GM18505 (cell line): Measurements from ENCODE around the gene KIAA1217.

Experiments
- ATAC-seq: cut with Tn5 transposase; IDR thresholded peaks from one replicate; pipeline ENCODE4 v1.9.1; 2021; ENCODE audit not compliant: unreplicated experiment
- POLR2A ChIP-seq: IDR thresholded peaks from 4 replicates; pipeline ENCODE4 v1.6.1; 2011; ENCODE audit warnings: borderline replicate concordance; ENCODE audit not compliant: insufficient read depth, insufficient read length; ENCODE audit errors: extremely low read depth

KIAA1217 gene

DNA sequence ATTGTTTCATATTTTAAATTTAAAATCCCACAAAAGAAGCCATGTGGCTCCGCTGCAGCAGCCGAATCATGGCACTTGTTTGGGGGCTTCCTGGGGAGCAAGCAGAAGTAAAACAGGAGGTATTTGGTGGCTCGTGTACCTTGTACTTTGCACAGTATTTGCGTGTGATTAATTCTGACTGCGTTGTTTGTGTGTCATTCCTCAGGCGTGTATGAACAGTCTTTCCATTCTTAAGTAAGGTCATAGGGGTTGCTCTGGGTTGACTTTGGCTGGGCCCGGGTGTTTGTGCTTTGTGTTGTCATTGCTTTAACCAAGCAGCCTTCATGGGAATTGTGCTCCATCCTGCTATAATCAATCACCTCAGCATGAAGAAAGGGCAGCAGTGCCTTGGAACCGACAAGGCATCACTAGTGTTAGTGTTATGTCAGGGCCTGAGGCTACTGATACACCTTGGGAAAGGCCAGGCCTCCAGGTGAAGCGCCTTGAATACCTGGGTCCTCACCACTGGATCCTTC, 332.4 kb downstream of the KIAA1217 start:
- no peak for TF ChIP-seq POLR2A
- no peak for ATAC-seq

DNA sequence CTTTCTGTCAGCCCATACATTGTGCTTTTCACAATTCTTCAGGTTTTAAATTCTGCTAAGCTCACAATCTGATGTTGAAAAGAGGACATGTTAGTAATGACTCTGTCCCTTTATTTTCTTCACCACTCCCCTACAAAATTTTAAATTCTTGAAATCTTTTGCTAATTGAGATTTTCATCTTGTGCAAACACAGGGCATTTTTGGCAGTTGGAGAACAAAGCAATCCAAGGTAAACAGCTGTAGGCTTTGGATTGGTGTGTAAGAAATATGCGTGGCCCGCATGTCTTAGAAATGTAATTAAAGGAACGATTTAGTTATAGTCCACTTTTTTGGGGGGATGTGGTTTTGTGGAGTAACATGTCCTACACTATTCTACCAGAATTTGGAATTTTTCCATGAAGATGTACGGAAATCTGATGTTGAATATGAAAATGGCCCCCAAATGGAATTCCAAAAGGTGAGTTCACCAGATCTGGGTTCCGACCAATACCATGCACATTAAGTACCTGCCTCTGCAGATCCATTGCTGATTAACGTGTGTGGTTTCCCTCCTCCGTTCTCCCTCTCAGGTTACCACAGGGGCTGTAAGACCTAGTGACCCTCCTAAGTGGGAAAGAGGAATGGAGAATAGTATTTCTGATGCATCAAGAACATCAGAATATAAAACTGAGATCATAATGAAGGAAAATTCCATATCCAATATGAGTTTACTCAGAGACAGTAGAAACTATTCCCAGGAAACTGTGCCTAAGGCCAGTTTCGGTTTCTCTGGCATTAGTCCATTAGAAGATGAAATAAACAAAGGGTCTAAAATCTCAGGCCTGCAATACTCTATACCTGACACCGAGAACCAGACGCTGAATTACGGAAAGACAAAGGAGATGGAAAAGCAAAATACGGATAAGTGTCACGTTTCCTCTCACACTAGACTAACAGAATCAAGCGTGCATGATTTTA, 333.7 kb downstream of the KIAA1217 start:
- TF ChIP-seq POLR2A: no peak
- no peak for ATAC-seq

DNA sequence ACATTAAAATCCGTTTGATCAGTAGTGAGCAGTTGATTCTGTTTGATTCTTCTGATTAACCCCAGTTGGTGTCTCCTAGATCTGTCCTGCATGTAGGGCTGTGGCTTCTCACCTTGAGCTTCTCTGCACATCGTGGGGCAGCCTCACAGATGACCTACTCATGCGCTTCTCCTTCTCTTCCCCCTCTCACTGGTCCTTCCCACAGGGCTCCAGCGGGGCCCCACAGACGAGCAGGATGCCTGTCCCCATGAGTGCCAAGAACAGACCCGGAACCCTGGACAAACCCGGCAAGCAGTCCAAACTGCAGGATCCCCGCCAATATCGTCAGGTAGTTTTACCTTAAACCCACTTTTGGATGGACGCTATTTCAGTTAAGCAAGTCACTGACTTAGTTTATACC, 335.8 kb downstream of the KIAA1217 start:
- no peak for ATAC-seq
- TF ChIP-seq POLR2A: no peak

DNA sequence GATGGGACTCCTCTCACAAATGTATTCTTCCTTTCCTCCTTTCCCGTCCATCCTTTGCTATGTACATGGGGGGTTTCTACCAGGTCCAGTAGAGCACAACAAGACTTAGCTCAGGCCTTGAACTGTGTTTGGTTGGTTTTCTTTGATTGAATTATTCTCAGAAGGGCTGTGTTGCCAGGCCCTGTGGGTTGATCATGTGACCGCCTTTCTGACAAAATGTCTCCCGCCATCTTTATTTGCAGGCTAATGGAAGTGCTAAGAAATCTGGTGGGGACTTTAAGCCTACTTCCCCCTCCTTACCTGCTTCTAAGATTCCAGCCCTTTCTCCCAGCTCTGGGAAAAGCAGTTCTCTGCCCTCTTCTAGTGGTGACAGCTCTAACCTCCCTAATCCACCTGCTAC, 336.6 kb downstream of the KIAA1217 start:
- ATAC-seq: no peak
- TF ChIP-seq POLR2A: no peak

DNA sequence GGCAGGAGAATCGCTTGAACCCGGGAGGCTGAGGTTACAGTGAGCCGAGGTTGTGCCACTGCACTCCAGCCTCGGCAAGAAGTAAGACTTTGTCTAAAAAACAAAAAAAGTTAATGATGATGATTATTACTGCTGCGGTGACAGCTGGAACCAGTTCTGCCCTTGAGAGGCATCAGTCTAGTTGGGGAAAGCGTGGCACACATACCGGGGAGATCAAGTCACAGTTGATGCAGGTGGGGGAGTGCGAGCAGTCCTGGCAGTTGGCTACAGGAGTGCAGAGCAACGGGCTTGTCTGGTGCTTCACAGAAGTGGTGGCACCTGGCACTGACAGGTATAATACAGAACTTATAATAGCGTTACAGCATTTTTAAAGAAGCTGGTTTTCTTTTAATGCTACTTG, 341.7 kb downstream of the KIAA1217 start:
- TF ChIP-seq POLR2A: no peak
- ATAC-seq: no peak

DNA sequence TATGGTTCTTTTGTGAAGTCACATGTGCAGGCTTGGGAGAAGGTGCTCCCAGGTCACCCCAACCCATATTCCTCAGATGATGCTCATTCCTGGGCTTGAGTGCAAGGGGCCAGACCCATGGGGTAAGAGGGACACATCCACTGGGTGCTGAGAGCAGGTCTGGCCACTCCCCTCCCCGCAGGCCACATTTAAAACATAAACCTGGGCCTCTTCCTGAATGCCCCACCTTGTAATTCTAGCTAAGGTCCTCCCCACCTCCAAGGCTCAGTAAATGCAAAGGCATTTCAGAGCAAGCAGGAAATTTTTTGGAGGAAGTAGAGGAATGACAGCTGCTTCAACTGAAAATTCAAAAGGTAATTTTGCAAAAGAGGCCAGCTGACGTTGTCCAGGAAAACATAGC, 342.2 kb downstream of the KIAA1217 start:
- no peak for ATAC-seq

DNA sequence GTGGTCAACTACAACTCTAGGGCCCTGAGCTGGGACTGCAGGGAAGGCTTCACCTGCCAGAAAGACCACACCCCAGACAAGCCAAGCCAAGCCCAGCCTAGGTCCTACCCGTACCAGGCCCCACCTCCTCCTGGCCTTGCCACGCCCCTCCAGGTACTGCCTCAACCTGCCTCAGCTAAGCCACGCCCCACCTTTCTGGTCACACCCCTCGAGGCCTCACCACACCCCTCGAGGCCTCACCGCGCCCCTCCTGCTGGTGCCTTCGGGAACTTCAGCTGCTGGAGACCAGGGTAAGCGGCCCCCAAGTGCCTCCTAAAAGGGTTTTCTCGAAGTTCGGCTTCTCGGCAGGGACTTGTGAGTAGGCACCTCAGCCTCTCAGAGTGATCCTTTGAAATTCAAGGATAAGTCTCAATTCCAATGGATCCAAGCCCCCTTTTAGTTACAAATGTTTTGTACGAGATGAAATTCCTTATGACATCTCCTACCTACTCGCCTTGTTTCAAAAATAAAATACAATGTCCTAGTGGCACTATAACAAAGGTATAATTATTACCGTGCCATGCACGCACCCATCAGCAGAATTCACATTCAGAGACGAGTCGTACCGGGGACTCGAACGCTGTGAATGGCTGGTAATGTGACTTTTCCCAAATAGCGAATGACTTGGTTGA, 343.5 kb downstream of the KIAA1217 start:
- peak; percentile 67 for ATAC-seq
- no peak for TF ChIP-seq POLR2A

More for the DNA sequence above, 342.2 kb downstream of the KIAA1217 start:
- TF ChIP-seq POLR2A: no peak

DNA sequence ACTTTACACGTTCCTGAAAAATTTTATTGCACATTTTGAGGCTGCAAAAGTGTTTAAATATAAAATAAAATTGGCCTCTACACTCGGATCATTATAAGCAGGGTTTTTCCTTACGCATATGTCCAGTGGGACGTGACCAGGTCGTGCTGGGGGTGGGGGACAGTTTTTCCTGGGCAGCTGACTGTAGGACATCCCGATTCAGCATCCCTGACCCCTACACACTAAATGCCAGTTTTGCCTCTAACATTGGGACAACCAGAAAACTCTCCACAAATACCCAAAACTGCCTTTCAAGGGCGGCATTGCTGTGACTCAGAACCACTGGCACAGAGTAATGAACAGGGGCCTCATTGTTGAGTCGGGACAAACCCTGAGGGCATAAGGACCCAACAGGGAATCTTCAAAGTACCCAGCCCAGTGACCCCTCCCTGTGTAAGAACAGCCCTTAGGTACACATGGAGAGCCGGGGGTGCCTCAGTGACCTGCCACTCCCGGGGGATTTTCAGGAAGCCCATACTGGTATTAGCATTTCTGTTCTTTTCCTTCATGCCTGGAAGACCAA, 344.2 kb downstream of the KIAA1217 start:
- no peak for ATAC-seq
- TF ChIP-seq POLR2A: no peak

DNA sequence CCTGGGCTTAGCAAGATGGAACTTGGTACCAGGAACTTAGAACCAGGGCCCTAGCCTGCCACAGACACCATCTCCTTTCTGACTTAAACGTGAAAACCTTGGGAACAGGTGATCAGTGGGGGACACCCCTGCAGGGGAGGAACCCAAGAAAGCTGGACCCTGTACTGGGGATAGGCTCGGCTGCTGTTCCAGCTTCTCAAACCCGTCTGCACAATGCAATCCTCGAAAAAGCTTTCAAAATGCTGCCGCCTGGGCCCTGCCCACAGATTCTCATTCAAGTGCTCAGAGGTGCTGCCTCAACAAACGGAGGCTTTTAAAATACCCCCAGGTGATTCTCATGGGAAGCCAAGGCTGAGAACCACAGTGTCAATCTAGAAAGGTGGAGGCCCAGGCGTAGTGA, 345.1 kb downstream of the KIAA1217 start:
- no peak for ATAC-seq
- no peak for TF ChIP-seq POLR2A

DNA sequence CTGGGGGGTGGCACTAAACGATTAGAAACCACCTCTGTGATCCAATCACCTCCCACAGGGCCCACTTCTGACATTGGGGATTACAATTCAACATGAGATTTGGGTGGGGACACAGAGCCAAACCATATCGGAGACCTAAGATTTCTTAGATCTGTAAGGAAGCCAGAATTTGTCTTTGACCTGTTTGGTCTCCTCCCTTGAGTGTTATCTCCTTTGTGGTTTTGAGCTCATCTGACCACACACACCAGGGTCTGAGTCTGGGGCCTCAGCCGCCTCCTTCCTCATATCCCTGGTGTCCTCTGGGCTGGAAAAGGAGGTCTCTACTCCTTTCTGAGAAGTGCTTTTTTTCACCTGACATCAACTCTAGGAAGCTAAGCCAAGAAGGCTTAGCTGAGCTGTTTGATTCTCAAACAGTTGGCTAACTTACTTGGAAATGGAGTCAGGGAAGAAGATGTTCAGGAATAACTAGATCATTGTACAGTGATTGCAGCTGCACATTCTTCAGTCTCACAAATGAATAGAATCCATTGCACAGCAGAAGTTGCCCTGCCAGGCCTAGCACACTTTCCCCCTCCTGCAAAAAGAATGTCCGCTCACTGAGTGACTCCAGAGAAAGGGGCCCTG, 347.3 kb downstream of the KIAA1217 start:
- no peak for TF ChIP-seq POLR2A
- no peak for ATAC-seq

DNA sequence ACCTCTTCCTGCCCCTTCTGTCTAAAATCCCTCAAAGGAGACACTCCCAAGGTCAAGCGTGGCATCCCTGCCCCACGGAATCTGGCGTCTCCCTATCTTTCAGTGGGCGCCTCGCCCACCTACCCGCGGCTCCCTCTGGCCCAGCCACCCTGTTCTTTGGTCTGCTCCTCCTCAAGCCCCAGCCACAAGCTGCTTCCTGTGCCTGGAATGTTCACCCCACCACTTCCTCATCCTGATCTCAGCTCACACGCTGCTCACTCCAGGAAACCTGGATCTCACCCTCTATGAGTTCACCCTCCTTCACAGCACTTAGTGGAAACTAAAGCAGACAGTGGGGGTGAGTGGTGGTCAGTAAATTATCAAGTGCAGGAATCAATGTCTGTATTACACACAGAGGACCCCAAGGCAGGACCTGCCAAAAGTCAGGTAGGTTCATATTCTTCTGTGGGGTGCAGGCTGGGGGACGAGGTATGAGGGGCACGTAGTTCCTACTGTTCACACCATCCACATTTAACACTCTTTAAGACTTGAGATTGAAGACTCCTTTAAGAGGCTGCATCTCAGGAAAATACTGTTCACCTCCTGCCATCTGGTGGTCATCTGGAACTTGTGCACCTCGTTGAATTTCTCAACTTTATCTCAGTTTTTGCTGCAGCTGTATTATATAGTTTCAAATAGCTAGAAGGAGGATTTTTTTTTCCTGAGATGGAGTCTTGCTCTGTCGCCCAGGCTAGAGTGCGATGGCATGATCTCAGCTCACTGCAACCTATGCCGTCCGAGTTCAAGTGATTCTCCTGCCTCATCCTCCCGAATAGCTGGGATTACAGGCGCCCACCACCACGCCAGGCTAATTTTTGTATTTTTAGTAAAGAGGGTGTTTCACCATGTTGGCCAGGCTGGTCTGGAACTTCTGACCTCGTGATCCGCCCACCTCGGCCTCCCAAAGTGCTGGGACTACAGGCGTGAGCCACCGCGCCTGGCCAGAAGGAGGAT, 348.1 kb downstream of the KIAA1217 start:
- ATAC-seq: peak; percentile 58

DNA sequence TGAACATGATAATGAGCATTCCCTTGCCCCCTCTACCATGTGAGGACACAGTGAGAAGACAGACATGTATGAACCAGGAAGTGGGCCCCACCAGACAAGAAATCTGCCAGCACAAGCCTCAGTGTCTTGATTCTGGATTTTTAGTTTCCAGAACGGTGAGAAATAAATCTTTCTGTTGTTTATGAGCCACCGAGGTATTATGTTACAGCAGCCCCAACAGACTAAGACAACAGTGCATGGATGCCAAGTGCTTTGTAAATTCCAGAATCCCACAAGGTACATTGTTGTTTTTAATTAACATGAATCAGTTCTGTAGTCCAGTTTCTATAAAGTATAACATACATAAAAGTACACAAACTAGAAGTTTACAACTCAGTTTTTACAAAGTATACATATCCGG, 352.5 kb downstream of the KIAA1217 start:
- ATAC-seq: no peak
- no peak for TF ChIP-seq POLR2A

More for the DNA sequence above, 348.1 kb downstream of the KIAA1217 start:
- no peak for TF ChIP-seq POLR2A
